ENCODE data around the gene CHMP1B. TPM values are rescaled to one million over a fixed set of nuclear protein-coding genes. Genes with fewer than 3 reads are reported as not detected.

Gene CHMP1B
- total RNA-seq, 2 donors from 2014 or later: 42.8 to 50.0 TPM

DNA sequence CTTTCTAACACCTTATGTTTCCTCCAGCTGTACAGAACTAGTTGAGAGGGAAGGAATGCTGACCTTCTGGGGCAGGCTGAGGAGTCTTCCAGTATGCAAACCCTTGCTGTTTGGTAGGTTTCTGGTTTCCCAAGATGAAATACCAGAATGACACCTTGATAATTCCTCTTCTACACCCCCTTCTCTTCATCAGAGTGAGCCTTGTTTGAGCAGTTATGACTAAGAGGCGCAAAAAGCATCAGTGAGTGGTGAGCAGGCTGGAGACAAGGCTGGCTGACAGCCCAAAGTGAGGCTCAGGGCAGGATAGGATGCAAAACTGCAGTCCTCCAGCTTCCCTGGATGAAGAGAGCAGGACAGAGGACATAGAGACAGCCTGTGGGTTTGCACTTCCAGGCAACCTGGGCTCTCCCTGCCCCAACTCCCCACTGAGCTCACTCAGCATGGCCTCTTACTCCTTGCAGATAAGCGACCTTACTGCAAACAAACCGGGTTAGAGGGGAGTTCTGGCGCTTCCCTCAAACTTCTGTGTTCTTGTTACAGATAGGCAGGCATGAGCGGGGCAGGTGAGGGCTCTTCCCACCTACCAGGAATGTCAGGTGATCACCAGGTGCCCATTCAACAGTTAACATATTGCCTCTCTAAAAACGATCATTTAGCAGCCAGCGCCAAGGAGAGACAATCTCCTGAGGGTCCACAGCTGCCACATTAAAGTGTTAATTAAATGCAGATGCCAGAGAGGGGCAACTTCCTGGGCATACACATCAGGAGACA lies 51.5 kb downstream of the CHMP1B start:
- Histone ChIP-seq H3K9me3 (no peaks in the 10 kb centered on the region), H3K27me3 (replicated peaks; ENCODE audit: insufficient read depth) (no peaks in the 10 kb centered on the region), H3K27ac (no peak overlapping the region), H3K4me3 (no peak overlapping the region), H3K36me3 (no peaks in the 10 kb centered on the region), H3K4me1 (replicated peaks) (peaks cover 5% of the 10 kb centered on the region)
- TF ChIP-seq POLR2AphosphoS5 (IDR thresholded peaks at IDR 0.05): no peak
- TF ChIP-seq, protein P1, sequence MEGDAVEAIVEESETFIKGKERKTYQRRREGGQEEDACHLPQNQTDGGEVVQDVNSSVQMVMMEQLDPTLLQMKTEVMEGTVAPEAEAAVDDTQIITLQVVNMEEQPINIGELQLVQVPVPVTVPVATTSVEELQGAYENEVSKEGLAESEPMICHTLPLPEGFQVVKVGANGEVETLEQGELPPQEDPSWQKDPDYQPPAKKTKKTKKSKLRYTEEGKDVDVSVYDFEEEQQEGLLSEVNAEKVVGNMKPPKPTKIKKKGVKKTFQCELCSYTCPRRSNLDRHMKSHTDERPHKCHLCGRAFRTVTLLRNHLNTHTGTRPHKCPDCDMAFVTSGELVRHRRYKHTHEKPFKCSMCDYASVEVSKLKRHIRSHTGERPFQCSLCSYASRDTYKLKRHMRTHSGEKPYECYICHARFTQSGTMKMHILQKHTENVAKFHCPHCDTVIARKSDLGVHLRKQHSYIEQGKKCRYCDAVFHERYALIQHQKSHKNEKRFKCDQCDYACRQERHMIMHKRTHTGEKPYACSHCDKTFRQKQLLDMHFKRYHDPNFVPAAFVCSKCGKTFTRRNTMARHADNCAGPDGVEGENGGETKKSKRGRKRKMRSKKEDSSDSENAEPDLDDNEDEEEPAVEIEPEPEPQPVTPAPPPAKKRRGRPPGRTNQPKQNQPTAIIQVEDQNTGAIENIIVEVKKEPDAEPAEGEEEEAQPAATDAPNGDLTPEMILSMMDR (IDR thresholded peaks at IDR 0.05): no peak
- TF ChIP-seq POLR2A (IDR thresholded peaks at IDR 0.05): no peak
- intact Hi-C loops (cut with DNase I): no loop called here
- WGBS: 60% methylated on average over 7 of the region's 7 CpGs
- no peak for DNase-seq (ENCODE audit: low spot score)

Other genes with a start within 250 kb of the CHMP1B start
- gene SLC35G4, start 241.8 kb upstream of the CHMP1B start, total RNA-seq: not detected
- 10 to 100 TPM in 1 of 2 donors, 1 to 10 TPM in 1; 4.2 to 14.3 TPM for gene GNAL, start 162.1 kb upstream of the CHMP1B start, total RNA-seq
- 10 to 100 TPM; 19.3 to 29.1 TPM for gene MPPE1, start 56.9 kb downstream of the CHMP1B start, total RNA-seq
- 10 to 100 TPM; 16.6 to 17.9 TPM for gene IMPA2, start 130.1 kb downstream of the CHMP1B start, total RNA-seq
- 1 to 10 TPM in 1 of 2 donors, not detected in 1; 4.3 TPM for gene ANKRD62, start 242.4 kb downstream of the CHMP1B start, total RNA-seq